ENCODE measurements around the gene SLC35F4.

SLC35F4 gene

DNA sequence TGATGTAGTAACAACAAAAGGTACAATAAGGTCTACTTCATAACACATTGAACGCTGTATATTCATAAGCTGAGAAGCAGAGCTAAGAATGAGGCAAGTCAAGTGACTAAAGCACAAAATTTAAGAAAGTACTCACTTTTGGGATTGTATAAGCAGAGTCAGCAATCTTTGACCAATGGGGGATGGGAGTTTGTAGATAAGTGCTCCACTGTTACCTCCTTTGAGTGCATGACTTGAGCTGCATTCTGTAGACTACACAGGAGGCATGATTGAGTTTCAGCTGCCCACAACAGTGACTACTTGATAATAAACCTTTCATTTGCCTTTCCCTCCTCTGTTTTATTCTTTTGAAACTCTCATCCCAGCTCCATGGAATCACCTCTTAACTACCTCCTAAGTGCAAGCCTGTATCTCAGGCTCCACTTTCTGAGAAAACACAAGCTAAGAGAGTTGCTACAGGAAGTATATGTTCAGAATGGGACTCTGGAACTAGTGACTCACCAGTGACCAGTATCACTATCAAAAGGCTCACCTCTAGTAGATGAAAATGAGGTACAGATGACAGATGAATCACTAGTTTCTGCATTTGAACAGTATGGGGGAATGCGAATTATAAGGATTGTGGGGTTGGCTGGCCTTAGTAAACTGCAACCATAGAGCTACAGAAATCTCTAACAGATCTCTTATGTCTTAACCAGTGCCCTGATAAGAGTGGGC is 49.2 kb downstream of the SLC35F4 start:
- TF ChIP-seq TAF1 (IDR thresholded peaks at IDR 0.05; ENCODE audit: borderline replicate concordance, insufficient read depth, low read length) = no peak
- TF ChIP-seq, protein P1, sequence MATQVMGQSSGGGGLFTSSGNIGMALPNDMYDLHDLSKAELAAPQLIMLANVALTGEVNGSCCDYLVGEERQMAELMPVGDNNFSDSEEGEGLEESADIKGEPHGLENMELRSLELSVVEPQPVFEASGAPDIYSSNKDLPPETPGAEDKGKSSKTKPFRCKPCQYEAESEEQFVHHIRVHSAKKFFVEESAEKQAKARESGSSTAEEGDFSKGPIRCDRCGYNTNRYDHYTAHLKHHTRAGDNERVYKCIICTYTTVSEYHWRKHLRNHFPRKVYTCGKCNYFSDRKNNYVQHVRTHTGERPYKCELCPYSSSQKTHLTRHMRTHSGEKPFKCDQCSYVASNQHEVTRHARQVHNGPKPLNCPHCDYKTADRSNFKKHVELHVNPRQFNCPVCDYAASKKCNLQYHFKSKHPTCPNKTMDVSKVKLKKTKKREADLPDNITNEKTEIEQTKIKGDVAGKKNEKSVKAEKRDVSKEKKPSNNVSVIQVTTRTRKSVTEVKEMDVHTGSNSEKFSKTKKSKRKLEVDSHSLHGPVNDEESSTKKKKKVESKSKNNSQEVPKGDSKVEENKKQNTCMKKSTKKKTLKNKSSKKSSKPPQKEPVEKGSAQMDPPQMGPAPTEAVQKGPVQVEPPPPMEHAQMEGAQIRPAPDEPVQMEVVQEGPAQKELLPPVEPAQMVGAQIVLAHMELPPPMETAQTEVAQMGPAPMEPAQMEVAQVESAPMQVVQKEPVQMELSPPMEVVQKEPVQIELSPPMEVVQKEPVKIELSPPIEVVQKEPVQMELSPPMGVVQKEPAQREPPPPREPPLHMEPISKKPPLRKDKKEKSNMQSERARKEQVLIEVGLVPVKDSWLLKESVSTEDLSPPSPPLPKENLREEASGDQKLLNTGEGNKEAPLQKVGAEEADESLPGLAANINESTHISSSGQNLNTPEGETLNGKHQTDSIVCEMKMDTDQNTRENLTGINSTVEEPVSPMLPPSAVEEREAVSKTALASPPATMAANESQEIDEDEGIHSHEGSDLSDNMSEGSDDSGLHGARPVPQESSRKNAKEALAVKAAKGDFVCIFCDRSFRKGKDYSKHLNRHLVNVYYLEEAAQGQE (IDR thresholded peaks at IDR 0.05; ENCODE audit: insufficient read depth in 1 of 2, low read depth in 2 of 2, low read length in 2 of 2) = no peak
- no peak for TF ChIP-seq SIN3A (IDR thresholded peaks at IDR 0.05; ENCODE audit: borderline replicate concordance, insufficient read depth, low read length)
- TF ChIP-seq POLR2AphosphoS5 (IDR thresholded peaks at IDR 0.05; ENCODE audit: low read depth, low read length) = no peak
- TF ChIP-seq FOXP2 (optimal IDR thresholded peaks at IDR 0.05; ENCODE audit: borderline replicate concordance, extremely low read depth, extremely low read length, insufficient read depth) = no peak

DNA sequence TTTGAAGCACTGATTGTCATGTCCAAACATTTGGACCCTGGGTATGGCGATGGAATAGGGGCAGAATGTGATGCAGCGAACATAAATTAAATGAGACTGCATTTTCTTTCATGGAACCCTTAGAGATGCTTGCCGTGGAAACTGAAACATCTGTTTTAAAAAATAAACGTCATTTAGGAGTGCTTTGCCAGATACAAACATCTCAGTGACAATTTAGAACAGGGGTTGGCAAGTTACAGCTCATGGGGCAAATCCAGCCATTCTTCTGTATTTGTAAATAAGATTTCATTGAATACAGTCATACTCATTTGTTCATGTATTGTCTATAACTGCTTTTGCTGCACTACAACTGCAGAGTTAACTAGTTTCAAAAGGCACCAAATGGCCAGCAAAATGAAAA is 51.2 kb downstream of the SLC35F4 start:
- no peak for TF ChIP-seq FOXP2 (optimal IDR thresholded peaks at IDR 0.05; ENCODE audit: borderline replicate concordance, extremely low read depth, extremely low read length, insufficient read depth)
- TF ChIP-seq SIN3A (IDR thresholded peaks at IDR 0.05; ENCODE audit: borderline replicate concordance, insufficient read depth, low read length) = no peak
- no peak for TF ChIP-seq TAF1 (IDR thresholded peaks at IDR 0.05; ENCODE audit: borderline replicate concordance, insufficient read depth, low read length)
- no peak for TF ChIP-seq POLR2AphosphoS5 (IDR thresholded peaks at IDR 0.05; ENCODE audit: low read depth, low read length)
- TF ChIP-seq, protein P1 (IDR thresholded peaks at IDR 0.05; ENCODE audit: insufficient read depth in 1 of 2, low read depth in 2 of 2, low read length in 2 of 2) = no peak

- TF ChIP-seq POLR2AphosphoS5 (IDR thresholded peaks at IDR 0.05; ENCODE audit: low read depth, low read length) (no peak), SIN3A (IDR thresholded peaks at IDR 0.05; ENCODE audit: borderline replicate concordance, insufficient read depth, low read length) (no peak), TAF1 (IDR thresholded peaks at IDR 0.05; ENCODE audit: borderline replicate concordance, insufficient read depth, low read length) (no peak)
Measured at GRCh38 chr14:57812741-57813140, 53.2 kb downstream of the SLC35F4 start.

- TF ChIP-seq TAF1 (IDR thresholded peaks at IDR 0.05; ENCODE audit: borderline replicate concordance, insufficient read depth, low read length) = no peak
Measured at GRCh38 chr14:57811998-57812546, 53.8 kb downstream of the SLC35F4 start.

GRCh38 chr14:57809808-57810207 is 56.1 kb downstream of the SLC35F4 start:
- TF ChIP-seq TAF1 (IDR thresholded peaks at IDR 0.05; ENCODE audit: borderline replicate concordance, insufficient read depth, low read length) (no peak), POLR2AphosphoS5 (IDR thresholded peaks at IDR 0.05; ENCODE audit: low read depth, low read length) (no peak), SIN3A (IDR thresholded peaks at IDR 0.05; ENCODE audit: borderline replicate concordance, insufficient read depth, low read length) (no peak), FOXP2 (optimal IDR thresholded peaks at IDR 0.05; ENCODE audit: borderline replicate concordance, extremely low read depth, extremely low read length, insufficient read depth) (no peak)
- TF ChIP-seq, protein P1 (IDR thresholded peaks at IDR 0.05; ENCODE audit: insufficient read depth in 1 of 2, low read depth in 2 of 2, low read length in 2 of 2) = no peak

- TF ChIP-seq FOXP2 (optimal IDR thresholded peaks at IDR 0.05; ENCODE audit: borderline replicate concordance, extremely low read depth, extremely low read length, insufficient read depth) = no peak
- TF ChIP-seq SIN3A (IDR thresholded peaks at IDR 0.05; ENCODE audit: borderline replicate concordance, insufficient read depth, low read length) = no peak
- TF ChIP-seq TAF1 (IDR thresholded peaks at IDR 0.05; ENCODE audit: borderline replicate concordance, insufficient read depth, low read length) = no peak
Measured at GRCh38 chr14:57797160-57797559, 68.7 kb downstream of the SLC35F4 start.

Measured in PFSK-1 (cell line).